GM23338 (cell line): ENCODE results near the gene NLGN1.

Experiments used
- CREB1 ChIP-seq: fragments of 250-450 bp; sonication (Bioruptor Pico); IDR thresholded peaks from 2 replicates; pipeline ENCODE4 v1.5.0; 2020; ENCODE audit warnings: low read depth, mild to moderate bottlenecking, moderate library complexity
- CTCF ChIP-seq, 2 experiments: fragments of 200-600 bp in 1 of 2; sonication (generic) in 1 of 2; conservative IDR thresholded peaks; 2 replicates each; pipeline versions ENCODE4 v1.5.1 to v1.6.1; 2016 to 2017; ENCODE audit warnings: antibody characterized with exemption in 2 of 2, low read depth in 2 of 2, mild to moderate bottlenecking in 2 of 2, moderate library complexity in 1 of 2
- EZH2 ChIP-seq: fragments of 200-600 bp; sonication (generic); IDR thresholded peaks from one replicate; pipeline ENCODE4 v1.8.0; 2017; ENCODE audit warnings: antibody characterized with exemption, mild to moderate bottlenecking, low read depth; ENCODE audit not compliant: unreplicated experiment
- EZH2phosphoT487 ChIP-seq: fragments of 200-600 bp; sonication (generic); IDR thresholded peaks from one replicate; pipeline ENCODE4 v1.8.1; 2018; ENCODE audit warnings: antibody characterized with exemption; ENCODE audit not compliant: unreplicated experiment
- NANOG ChIP-seq: IDR thresholded peaks from 2 replicates; pipeline ENCODE4 v1.6.1; 2016; ENCODE audit warnings: antibody characterized with exemption, borderline replicate concordance
- POLR2AphosphoS5 ChIP-seq: IDR thresholded peaks from 2 replicates; pipeline ENCODE4 v1.6.1; 2016; ENCODE audit warnings: antibody characterized with exemption, low read depth
- REST ChIP-seq: IDR thresholded peaks from one replicate; pipeline ENCODE4 v1.6.1; 2018; ENCODE audit warnings: antibody characterized with exemption; ENCODE audit not compliant: unreplicated experiment
- STAT1 ChIP-seq: IDR thresholded peaks from one replicate; pipeline ENCODE4 v1.6.1; 2016; ENCODE audit warnings: antibody characterized with exemption; ENCODE audit not compliant: unreplicated experiment

GRCh38 chr3:173467501-173467900 lies 70.0 kb downstream of the NLGN1 start:
- no peak for TF ChIP-seq CTCF (conservative IDR thresholded peaks at IDR 0.05; ENCODE audit: low read depth in 2 of 2)
- no peak for TF ChIP-seq EZH2phosphoT487
- no peak for TF ChIP-seq EZH2
- no peak for TF ChIP-seq POLR2AphosphoS5
- no peak for TF ChIP-seq NANOG
- no peak for TF ChIP-seq STAT1
- TF ChIP-seq REST: no peak
- no peak for TF ChIP-seq CREB1 (CRISPR knock-in tag)
